ENCODE results near the gene PLAAT4. TPM values are rescaled to one million over a fixed set of nuclear protein-coding genes. Genes with fewer than 3 reads are reported as not detected.
A peak's percentile ranks its signal among the peaks of the same experiment; 100 is the strongest.
"Not testable (repeated sequence)": the region's sequence is repeated elsewhere in the genome, so short reads cannot be mapped to it uniquely, and the experiment has no call there.

Gene PLAAT4
- total RNA-seq, 1 experiment from 2014 or later: 73.6 TPM

DNA sequence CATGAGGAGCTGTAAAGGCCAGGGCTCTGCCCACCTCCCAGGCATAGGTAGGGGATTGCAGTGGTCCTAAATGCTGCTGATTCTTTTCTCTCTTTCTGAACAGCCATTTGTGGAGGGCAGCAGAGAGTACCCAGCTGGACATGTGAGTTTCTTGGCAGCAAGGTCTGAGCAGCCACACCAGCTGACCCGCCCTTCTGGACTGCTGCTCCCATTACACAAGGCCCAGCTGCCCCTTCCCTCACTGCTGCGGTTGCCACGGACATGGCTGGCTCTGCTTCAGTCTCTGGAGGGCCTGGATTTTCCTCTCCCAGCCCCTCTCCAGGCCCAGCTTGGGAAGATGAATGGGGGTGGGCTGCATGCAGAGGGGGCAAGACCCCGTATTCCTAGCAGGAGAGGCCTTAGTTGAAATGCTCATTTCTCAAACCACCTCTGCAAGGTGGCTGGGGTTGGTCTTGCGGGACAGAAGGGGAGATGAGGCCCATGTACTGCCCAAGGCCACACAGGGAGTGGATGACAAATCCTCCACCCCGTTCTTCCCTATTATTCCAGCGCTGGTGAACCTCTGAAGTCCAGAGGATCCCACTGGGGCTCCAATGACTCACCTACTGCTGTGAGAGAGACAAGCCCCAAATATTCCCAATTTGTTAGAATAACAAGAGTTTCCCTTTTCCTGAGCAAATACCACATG lies 26.1 kb upstream of the PLAAT4 start:
- DNase-seq (ENCODE audit: low spot score): peak; percentile 73

DNA sequence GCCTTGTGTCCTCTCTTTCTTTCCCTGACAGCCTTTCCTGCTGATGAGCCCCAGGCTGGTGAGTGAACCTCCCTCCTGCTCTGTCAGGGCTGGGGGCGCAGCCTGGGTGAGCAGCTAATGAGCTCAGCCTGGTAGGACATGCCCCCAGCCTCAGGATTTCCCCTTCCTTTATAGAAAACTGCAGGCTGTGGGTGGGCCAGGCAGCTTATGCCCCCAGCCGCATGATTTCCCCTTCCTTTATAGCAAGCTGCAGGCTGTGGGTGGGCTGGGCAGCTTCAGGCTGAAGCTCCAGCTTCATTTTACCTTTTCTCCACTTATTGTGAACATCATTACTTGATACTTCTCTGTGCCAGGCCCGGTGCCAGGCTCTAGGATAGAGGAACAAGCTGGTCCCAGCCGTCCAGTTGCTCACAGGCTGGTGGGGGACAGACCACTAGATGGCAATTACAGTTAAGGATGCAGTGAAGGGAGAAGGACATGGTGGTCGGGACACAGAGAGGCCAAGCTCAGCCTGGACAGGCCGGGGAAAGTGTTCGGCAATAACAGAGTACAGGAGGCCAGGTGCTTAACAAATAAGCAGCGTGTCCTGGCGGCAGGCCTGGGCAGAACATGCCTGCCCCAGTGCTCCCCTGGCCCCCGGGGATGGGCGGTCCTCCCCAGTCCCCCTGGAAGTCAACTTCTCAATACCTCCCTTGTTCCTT lies 25.4 kb upstream of the PLAAT4 start:
- no peak for DNase-seq (ENCODE audit: low spot score)

DNA sequence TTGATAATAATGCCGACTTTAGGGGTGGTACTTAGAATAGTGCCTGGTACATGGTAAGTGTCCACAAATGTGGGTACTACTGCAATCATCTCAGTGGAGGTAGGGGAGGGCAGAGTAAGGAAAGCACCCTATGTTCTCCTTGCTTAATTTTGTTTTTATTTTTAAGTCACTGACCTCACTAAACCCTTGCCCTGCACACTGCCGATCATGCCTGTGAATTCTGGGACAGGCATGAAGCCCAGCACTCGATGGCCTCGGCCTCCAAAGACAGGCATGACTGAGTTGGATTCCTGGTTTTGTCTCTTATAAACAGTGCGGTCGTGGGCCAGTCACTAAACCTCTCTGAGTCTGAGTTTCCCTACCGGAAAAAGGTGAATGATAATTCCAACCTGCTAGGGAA lies 23.8 kb upstream of the PLAAT4 start:
- no peak for DNase-seq (ENCODE audit: low spot score)

DNA sequence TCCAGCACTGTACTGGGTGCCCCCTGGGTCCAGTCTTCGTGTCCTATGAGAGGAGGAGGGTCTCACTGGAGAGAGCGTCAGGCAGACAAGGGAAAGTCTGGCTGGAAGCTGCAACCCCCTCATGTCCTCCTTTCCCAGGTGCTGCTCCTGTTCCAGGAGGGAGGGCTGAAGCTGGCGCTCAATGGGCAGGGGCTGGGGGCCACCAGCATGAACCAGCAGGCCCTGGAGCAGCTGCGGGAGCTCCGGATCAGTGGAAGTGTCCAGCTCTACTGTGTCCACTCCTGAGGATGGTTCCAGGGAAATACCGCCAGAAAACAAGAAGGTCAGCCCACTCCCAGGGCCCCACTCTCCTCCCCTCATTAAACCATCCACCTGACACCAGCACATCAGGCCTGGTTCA lies 20.5 kb upstream of the PLAAT4 start:
- DNase-seq (ENCODE audit: low spot score): no peak

DNA sequence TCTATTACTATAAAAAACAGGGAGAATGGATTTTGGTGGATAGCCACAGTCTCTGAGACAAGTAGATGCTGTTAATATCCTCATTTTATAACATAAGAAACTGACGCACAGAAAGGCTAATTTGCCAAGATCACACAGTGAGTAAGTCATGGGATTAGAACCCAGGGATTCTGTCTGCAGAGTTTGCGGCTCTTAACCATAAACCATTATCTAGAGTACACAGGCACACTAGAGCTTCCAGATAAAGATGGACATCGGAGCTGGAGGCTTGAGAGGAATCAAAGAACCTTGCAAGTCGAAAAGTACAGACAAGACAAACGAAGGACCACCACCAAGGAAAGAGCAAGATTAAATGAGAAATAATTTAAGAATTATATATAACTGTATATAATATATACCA lies 19.5 kb upstream of the PLAAT4 start:
- DNase-seq (ENCODE audit: low spot score): no peak

DNA sequence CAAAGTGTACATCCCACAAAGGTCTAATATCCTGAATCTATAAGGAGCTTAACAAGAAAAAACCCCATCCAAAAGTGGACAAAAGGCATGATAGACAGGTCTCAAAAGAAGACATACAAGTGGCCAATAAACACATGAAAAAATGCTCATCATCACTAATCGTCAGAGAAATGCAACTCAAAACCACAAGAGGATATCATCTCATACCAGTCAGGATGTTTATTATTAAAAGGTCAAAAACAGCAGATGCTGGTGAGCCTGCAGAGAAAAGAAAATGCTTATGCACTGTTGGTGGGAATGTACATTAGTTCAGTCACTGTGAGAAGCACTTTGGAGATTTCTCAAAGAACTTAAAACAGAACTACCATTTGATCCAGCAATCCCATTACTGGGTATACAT lies 18.1 kb upstream of the PLAAT4 start:
- no peak for DNase-seq (ENCODE audit: low spot score)

DNA sequence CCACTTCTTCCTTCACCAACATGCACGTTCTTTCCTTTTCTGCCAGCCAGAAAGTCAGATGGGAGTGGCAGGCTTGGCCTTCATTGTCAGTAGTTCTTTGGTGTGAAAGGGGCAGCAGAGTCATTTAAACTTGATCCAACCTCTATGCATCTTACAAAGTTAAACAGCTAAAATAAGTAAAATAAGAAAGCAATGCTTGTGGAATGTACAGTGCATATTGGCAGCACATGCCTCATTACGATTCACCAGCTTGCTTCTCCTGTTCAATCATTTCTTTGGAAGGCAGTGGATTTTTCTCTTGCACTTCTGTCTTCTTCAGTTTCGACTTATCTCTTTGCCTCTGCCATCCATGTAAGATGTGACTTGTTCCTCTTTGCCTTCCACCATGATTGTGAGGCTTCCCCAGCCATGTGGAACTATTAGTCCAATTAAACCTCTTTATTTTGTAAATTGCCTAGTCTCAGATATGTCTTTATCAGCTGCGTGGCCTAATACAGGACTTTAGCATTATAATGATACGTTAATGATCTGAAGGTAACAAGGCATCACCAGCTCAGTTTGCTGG lies 15.9 kb upstream of the PLAAT4 start:
- DNase-seq (ENCODE audit: low spot score): no peak

DNA sequence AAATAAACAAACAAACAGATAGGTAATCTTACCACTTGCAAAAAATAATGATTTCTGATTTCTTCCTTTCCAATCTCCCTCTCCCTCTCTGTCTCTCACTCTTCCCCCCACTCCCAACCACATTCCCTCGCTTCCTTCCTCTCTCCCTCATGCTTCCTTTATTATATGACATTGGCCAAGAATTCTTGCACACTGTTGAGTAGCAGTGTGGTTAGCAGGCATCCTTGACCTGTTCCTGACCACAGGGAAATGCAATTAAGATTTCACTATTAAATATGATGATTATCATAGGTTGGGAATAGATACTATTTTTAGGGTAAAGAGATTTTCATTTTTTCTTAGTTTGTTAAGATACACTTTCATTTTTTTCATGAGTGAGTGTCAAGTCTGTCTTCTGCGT lies 14.7 kb upstream of the PLAAT4 start:
- peak; percentile 23 for DNase-seq (ENCODE audit: low spot score)

DNA sequence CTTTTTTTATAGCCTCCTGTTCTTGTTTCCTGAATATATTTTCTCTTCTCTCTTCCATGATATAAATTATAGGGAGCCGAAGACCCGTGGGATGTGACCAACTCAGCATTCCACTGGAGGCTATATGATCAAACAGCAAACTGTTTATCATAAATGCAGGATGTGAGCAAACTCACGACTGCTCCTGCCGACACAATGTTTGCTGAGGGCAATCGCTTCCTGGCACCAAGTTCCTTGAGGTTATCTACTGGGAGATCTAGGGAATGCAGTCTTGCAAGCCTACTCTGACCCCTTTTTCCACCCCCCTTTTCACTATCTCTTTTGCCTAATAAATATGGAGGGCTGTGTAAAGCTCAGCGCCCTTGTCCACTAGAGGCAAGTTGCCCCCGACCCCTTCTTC lies 13.5 kb upstream of the PLAAT4 start:
- DNase-seq (ENCODE audit: low spot score): peak; percentile 68

DNA sequence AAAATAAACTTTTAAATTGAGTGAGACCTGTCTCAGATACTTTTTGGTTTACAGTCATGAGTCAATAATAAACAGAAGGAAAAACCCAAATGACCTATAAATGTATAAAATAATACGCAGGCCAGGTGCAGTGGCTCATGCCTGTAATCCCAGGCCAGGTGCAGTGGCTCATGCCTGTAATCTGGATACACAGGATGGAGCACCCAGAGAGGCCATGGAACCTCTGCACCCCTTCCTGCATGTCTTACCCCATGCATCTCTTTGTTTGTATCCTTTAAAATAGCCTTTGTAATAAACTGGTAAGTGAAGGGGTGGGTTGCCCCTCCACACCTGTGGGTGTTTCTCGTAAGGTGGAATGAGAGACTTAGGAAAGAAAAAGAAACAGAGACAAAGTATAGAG lies 8.9 kb upstream of the PLAAT4 start:
- DNase-seq (ENCODE audit: low spot score): peak; percentile 22

DNA sequence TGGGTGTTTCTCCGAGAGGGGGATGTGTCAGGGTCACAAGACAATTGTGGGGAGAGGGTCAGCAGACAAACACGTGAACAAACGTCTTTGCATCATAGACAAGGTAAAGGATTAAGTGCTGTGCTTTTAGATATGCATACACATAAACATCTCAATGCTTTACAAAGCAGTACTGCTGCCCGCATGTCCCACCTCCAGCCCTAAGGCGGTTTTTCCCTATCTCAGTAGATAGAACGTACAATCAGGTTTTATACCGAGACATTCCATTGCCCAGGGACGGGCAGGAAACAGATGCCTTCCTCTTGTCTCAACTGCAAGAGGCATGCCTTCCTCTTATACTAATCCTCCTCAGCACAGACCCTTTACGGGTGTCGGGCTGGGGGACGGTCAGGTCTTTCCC lies 8.5 kb upstream of the PLAAT4 start:
- DNase-seq (ENCODE audit: low spot score): not testable (repeated sequence)

DNA sequence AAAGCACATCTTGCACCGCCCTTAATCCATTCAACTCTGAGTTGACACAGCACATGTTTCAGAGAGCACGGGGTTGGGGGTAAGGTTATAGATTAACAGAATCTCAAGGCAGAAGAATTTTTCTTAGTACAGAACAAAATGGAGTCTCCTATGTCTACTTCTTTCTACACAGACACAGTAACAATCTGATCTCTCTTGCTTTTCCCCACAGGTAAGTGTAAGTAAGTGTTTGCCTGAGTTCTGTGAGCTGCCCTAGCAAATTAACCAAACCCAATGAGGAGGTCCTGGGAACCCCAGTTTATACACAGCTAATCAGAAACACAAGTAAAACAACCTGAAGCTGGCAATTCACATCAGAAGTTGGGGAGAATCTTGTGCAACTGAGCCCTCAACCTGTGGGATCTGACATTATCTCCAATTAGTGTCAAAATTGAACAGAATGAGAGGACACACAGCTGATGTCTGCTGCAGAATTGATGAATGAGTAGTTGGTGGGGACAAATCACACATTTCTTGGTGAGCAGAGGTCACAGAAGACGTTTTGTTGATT lies 7.8 kb upstream of the PLAAT4 start:
- DNase-seq (ENCODE audit: low spot score): peak; percentile 78

DNA sequence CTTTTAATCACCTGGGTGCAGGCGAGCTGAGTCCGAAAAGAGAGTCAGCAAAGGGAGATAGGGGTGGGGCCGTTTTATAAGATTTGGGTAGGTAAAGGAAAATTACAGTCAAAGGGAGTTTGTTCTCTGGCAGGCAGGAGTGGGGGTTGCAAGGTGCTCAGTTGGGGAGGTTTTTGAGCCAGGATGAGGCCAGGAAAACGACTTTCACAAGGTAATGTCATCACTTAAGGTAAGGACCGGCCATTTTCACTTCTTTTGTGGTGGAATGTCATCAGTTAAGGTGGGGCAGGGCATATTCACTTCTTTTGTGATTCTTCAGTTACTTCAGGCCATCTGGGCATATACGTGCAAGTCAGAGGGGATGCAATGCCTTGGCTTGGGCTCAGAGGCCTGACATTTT lies 7.2 kb upstream of the PLAAT4 start:
- DNase-seq (ENCODE audit: low spot score): not testable (repeated sequence)

DNA sequence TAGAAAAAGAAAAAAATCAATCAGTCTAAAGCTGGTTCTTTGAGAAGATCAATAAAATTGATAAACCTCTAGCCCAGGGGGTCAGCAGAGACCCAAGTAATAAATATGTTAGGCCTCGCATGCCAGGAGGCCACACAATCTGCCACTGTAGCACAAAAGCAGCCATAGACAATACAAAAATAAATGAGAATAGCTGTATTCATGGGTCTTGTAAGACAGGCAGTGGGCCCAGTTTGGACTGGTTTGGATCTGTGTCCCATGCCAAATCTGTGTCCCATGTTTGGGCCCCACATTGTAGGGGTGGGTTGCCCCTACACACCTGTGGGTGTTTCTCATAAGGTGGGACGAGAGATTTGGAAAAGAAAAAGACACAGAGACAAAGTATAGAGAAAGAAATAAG lies 6.6 kb upstream of the PLAAT4 start:
- peak; percentile 15 for DNase-seq (ENCODE audit: low spot score)

DNA sequence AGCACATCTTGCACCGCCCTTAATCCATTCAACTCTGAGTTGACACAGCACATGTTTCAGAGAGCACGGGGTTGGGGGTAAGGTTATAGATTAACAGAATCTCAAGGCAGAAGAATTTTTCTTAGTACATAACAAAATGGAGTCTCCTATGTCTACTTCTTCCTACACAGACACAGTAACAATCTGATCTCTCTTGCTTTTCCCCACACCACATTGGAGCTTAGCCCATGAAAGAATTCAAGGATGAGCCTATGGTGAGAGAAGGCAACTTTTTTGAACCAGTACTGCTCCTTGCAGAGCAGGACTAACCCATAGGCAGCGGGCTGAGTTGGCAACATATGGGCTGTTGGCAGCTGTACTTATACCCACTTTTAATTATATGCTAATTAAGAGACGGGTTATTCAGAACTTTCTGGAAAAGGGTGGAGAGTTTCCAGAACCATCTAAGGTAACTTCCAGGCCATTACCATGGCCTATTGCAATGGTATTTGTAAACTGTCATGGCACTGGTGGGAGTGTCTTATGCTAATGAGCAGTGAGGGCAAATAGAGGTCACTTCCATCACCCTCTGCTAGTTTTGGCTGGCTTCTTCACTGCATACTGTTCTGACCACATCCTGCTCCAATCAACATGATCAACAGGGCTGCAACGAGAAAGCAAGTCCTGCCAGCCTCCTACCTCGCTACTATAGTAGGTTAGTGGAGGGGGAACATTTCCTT lies 5.4 kb upstream of the PLAAT4 start:
- peak; percentile 90 for DNase-seq (ENCODE audit: low spot score)

DNA sequence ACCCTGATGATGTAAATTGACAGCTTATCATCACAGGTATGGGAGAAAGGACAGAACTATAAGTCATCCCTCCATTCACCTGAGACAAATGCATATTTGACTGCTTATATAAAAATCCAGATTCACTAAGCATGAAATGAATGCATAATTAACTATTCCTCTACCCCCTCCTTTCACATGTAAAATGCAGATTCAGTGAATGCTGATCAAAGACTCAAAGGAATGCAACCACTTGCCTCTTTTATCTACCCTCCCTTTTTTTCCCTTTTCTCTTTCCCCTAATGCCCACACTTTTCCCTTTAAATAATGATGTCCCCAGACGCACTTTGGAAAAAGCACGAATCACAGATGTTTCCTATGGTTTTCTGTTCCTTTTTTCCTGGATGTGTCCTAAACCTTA lies 4.5 kb upstream of the PLAAT4 start:
- peak; percentile 16 for DNase-seq (ENCODE audit: low spot score)

DNA sequence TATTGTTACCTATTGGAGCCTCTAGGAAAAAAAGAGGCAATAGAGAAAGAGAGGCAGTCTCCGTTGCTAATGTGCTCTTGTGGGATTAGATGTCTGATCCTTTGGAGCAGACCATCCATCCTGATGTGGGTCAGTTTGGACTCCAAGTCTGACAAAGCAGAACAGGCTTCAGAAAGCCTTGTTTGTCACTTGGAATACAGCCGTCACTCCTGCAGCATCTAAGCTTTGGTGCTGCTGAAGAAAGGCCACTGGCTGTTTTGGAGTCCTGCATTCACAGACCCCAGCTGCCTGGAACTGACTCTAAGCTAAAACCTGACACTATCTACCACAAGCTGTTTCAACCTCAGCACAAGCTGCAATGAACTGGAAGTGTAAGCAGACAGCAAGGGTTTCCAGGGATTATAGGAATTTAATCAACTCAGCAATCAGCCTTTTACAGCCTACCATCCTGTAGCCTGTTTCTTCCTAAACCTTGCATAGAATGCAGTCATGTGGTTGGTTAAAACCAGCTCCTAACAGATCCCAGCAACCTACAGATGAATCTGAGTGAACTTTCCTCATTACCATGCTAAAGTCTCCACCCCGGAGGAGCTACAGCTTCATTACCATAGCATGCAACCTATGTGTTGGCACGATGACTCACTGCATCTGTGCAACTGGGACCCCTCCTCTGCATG lies 3.7 kb upstream of the PLAAT4 start:
- peak; percentile 49 for DNase-seq (ENCODE audit: low spot score)

DNA sequence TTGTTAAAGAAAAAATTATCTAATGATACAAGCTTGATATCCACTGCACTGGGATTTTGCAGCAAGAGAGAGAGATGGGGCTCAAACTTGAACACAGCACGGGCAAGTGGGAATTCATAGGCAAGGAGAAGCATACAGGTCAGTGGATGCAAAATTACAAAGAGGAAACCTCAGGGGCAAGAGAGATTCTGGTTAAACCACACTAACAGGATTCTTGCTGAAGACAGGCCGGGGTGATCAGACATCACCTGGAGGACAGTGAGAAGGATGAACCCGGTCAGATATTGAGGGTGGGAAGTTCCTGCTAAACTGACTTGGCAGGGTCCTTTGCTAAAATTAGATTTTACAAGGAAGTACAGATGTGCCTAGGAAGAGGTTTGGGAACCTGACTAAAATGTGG lies 2.5 kb upstream of the PLAAT4 start:
- DNase-seq (ENCODE audit: low spot score): no peak

DNA sequence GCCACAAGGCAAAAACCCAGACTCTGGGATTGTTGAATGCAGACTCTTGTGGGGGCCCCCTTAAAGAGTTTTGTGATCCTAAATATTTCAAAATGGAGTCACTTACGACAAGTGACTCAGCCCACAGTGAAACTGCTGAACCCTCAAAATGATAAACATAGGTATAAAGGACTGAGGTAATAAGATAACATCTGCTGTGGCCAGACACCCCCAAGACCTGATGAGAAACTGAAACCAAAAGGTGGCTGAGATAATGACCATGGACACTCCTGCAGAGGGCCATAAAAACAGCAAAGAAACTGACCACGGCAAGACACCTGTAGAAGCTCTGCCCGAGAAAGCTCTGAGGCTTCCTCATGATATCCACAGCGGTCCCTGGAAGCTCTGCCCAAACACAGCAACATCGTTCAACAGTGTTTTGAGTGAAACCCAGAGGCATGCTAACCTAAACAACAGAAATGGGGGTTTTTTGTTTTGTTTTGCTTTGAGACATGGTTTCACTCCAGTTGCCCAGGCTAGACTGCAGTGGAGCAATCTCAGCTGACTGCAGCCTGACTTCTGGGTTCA lies 1.6 kb upstream of the PLAAT4 start:
- no peak for DNase-seq (ENCODE audit: low spot score)

DNA sequence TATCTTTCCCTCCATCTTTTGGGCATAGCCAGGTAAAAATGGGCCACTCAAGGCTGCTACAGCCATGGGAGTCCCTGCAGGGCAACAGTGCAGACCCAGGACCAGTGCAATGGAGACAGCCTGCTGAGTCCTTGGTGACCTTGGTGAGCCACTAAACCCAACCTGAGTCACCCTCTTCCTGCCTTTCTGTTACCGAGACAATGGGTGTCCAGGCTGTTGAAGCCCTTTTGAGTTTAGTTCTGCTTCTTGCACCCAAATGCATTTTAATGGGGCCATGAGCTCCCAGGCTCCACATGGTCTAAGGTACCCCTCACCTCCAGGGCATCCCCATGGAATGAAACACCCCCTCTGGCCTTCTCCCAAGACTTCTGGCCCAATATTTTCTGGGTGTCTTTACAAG lies 874 bp upstream of the PLAAT4 start:
- no peak for DNase-seq (ENCODE audit: low spot score)

Measured in HT-29 (cell line).